Activated gamma-delta T cell treated with Interleukin-2 at 50 U/mL for 16 hours (primary cell): Measurements from ENCODE around the gene NPIPB9.
"Not testable (repeated sequence)": the region's sequence is repeated elsewhere in the genome, so short reads cannot be mapped to it uniquely, and the experiment has no call there.

Experiments
- DNase-seq: peaks from one replicate; pipeline ENCODE4 v3.0.0-alpha.2; 2020

The NPIPB9 gene

DNA sequence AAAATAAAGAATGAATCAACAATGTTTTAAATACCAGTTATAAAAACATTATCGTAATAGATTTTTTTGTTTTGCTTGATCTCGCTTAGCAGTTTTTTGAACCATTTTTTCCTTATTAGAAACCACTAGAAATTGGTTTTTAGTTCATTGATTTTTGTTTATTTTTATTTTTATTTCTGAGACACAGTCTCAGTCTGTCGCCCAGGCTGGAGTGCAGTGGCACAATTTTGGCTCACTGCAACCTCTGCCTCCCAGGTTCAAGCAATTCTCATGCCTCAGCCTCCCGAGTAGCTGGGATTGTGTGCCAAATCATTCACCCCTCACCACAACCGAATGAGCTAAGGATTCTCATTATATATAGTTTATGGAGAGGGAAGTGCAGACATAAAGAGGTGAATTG lies at the start of gene NPIPB9:
NPIPB9 (plus strand) TSS at position 301 of the 400 bp plus-strand sequence.
- not testable (repeated sequence) for DNase-seq

- not testable (repeated sequence) for DNase-seq
Observed at GRCh38 chr16:28704246-28704645, 47.3 kb upstream of the NPIPB9 start.

DNA sequence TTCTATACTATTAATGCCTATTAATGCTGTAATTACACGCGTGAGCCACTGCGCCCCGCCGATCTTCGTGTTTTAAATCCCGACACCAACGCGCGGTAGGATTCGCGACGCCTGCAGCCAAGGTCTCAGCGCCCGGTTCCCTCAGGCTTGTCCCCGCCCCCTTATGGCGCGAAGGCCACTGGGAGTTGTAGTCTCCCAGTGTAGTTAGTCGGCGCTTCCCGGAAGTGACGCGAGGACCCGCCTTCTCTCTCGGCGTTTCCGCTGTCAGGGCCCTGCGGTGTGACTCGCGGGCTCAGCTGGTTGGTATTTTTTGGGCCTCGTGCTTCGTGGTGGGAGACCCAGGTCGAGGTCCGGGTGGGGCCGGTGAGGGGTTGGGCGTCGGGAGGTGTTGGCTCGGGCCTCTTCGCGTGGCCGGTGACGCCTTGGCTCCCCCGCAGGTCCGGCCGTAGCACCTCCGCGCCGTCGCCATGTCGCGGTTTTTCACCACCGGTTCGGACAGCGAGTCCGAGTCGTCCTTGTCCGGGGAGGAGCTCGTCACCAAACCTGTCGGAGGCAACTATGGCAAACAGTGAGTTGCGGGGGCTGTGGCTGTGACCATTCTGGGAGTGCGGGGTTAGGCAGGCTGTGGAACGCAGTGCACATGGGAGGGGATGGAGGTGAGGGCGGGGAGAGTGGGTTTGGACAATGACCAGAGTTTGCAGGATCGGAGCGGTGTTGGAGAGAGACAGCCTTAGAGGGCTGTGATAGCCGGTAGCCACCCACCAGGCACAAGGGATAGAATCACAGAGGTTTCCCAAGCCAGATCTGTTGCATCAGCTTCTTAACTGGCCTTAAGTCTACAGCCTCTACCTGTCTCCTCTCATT lies 40.1 kb upstream of the NPIPB9 start, which contains the start of gene EIF3C:
EIF3C (plus strand) TSS at position 245 of the 864 bp plus-strand sequence; CDS start at position 468, 223 bp downstream.
- DNase-seq: not testable (repeated sequence)

DNA sequence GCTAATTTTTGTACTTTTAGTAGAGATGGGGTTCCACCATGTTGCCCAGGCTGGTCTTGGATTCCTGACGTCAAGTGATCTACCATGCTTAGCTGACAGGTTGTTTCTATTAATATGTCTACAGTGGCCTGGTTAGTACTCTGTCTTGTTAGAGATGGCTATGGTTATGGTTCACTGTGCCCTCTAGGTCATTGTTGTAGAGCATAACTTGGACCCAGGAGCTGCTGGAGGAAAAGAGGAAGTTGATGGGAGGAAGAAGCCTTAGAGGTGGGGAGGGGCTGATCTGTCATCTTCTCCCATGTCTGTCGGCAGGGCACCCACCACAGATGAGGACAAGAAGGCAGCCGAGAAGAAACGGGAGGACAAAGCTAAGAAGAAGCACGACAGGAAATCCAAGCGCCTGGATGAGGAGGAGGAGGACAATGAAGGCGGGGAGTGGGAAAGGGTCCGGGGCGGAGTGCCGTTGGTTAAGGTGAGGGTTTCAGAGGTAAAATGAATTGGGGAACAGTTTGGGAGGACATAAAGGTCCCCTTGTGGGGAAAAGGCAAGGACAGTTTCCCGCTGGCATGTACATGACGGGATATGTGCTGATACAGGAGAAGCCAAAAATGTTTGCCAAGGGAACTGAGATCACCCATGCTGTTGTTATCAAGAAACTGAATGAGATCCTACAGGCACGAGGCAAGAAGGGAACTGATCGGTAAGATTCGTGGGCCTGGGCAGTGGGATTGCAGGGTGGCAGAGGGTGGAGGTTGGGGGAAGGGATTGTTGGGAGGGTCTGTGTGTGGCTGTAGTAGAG lies 28.5 kb upstream of the NPIPB9 start:
- not testable (repeated sequence) for DNase-seq

- DNase-seq: not testable (repeated sequence)
Observed at GRCh38 chr16:28731253-28731652, 20.3 kb upstream of the NPIPB9 start.

- DNase-seq: not testable (repeated sequence)
Observed at GRCh38 chr16:28732455-28733124, 19.0 kb upstream of the NPIPB9 start.

DNA sequence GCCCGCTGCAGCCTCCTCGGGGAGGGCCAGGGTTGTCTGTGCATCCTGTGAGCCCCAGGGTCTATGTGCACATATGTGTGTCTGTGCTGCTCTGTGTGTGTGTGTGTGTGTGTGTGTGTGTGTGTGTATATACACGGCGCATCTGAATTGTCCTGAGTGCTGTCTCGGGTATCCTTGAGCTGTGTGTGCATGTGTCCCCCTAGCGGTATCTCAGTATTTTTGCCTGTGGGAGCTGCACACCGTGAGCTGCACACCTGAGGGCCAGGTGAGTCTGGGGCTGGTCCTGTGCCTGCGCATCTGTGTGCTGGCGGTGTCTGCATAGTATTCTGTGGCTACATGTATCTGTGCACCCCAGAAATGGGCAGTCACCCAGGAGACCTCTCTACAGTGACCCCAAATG lies 11.8 kb upstream of the NPIPB9 start:
- DNase-seq: not testable (repeated sequence)

DNA sequence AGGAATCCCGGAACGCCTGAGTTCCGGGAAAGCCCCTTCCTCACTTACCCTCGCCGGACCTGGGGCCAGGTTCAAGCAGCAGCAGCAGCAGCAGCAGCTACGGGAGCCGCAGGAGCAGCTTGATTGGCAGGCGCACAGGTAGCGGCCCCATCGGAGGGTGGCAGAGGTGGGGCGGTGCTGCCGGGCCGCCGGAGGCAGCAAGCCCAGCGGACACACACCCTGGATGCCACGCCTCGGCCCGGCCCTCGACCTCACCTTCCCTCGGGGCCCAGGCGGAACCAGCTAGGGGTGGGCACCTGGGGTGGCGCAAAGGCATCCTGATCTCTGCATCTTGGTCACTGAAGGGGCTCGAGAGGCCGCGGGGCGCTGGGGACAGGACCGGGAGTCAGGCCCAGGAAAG lies 11.0 kb upstream of the NPIPB9 start:
- DNase-seq: not testable (repeated sequence)

- not testable (repeated sequence) for DNase-seq
Observed at GRCh38 chr16:28741295-28741694, 10.3 kb upstream of the NPIPB9 start.

GRCh38 chr16:28746618-28747350 lies 4.8 kb upstream of the NPIPB9 start:
- not testable (repeated sequence) for DNase-seq

- DNase-seq: peak; percentile 16
Observed at GRCh38 chr16:28749997-28750465, 1.6 kb upstream of the NPIPB9 start.

DNA sequence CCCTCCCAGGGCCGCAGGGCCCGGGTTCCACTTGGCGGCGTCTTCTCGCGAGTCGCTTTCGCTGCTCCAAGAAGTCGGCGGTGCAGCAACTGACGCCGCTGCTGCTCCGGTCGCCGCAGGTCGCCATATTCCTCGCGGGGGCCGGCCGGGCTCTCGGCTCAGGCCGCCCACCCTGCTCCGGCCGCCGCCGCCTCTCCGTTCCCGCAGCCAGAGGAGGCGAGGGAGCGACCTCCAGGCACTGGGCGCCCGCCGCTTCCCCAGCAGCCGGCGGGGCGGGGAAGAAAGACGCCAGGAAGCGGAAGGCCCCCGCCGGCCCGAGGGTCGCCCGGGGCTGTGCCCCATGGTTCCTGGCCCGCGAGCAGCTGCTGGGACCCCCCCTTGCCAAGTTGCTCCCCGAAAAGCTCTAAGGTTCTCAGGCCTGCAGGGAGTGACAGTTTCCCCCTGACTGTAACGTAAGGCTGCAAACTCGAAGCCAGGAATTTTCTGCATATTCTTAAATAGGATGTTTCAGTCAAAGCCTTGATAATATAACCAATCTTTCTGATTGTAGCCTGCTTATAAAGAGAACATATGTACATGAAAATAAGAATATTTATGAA lies 1.0 kb upstream of the NPIPB9 start:
- DNase-seq: not testable (repeated sequence)

DNA sequence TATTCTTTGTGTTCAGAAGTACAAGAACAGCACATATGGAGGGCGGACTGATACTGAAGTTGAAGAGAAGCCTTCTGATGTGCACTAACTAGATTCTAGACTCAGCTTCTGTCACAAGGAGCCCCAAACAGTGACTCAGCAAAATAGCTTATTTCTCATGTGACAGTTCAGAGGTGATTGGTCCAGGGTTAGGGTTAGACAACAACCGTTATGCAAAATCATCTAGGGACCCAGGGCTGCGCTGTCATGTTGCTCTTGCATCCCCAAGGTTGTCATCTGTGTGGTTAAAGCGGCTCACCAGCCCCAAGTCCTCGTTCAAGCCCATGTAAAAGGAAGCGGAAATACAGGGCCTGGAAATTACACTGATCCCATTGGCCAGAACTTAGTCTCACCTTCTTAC lies 30.1 kb downstream of the NPIPB9 start:
- DNase-seq: not testable (repeated sequence)

- DNase-seq: not testable (repeated sequence)
Observed at GRCh38 chr16:28782357-28782756, 30.8 kb downstream of the NPIPB9 start.

DNA sequence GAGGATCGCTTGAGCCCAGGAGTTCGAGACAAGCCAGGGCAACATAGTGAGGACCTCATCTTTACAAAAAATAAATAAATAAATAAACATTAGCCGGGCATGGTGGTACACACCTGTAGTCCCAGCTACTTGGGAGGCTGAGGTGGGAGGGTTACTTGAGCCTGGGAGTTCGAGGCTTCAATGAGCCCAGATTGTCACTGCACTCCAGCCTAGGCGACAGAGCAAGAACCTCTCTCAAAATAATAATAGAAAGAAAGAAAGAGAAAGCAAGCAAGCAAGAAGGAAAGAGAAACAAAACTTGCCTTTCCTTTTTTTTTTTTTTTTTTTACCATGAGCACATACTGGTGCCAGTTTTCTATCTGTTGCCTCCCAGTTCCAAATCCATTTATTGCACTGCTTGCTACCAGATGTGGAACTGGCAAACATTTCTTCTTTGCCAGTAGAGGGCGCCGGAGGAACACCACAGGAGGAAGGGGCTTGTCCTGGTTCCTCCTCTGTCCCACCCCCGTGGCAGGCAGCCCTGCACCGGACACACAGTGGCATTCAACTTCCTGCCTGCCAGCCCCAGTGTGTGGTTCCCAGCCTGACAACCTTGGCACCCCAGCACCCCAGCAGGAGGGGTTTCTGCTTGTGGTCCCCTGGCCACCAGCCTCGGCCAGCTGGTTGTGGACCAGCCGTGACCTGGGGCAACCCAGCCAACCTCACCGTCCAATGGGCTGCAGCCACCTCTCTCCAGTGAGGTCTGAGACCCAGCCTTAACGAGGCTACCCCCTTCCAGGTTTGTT lies 50.8 kb downstream of the NPIPB9 start:
- peak; percentile 79 for DNase-seq

DNA sequence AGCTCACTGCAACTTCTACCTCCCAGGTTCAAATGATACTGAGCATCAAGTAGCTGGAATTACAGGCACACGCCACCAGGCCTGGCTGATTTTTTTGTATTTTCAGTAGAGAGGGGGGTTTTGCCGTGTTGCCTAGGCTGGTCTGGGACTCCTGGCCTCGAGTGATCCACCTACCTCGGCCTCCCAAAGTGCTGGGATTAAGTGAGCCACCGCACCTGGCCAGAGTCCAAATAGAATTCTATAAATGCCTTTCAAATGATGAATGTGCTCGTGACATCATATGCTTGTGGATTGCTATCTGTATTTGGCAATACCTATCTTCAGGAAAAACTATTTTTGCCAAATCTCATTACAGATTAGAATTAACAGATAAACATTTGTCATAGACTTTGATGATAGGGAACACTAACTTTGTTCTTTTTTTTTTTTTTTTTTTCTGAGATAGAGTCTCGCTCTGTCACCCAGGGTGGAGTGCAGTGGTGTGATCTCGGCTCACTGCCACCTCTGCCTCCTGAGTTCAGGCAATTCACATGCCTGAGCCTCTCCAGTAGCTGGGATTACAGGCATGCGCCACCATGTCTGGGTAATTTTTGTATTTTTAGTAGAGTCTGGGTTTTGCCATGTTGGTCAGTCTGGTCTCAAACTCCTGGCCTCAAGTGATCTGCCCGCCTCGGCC lies 56.0 kb downstream of the NPIPB9 start:
- DNase-seq: not testable (repeated sequence)

DNA sequence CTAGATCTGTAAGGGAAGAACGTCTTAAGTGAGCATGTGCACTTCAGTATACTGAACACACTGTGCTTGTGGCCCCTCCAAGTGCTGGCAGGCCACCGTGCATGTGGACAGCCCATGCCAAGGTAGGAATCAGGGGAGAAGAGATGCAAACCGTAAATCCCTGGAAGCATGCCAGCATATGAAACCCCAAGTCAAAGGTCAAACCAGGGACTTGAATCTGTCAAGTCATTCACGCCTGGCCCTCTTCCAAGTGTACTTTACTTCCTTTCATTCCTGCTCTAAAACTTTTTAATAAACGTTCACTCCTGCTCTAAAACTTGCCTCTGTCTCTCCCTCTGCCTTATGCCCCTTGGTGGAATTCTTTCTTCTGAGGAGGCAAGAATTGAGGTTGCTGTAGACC lies 68.4 kb downstream of the NPIPB9 start:
- DNase-seq: no peak

DNA sequence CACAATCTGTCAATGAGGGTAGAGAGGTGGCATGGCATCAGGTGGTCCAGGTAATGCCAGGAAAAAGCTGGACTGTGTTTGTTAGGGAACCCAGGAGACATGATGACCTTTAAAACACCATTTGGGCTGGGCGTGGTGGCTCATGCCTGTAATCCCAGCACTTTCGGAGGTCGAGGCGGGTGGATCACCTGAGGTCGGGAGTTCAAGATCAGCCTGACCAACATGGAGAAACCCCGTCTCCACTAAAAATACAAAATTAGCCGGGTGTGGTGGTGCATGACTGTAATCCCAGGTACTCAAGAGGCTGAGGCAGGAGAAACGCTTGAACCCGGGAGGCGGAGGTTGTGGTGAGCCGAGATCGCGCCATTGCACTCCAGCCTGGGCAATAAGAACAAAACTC lies 69.0 kb downstream of the NPIPB9 start:
- DNase-seq: not testable (repeated sequence)

DNA sequence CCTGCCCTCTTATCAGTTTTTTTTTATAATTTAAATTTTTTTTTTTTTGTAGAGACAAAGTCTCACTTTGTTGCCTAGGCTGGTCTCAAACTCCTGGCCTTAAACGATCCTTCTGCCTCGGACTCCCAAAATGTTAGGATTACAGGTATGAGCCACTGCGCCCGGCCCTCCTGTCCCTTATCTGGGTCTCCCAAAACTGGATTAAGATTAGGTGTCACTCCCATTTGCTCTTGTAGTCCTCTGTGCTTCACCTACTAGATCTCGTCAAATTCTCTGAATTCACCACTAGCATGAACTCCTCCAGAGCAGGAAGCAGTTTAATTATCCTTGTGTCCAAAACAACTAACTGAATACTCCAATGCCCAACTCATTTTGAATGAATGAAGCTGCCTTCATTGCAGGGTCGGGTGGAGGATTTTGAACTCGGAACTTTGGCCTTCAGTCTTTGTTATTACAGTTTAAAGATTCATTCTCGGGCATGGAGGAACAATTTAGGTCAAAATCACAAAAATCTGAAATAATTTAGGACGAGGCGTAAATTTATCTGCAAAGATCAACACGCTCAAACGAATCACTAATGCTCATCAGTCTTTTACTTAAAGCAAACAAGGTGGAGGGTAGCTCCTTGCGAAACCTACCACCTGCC lies 70.4 kb downstream of the NPIPB9 start:
- no peak for DNase-seq
